DMS79 treated with DMSO at 0.1 percent for 48 hours (cell line): ENCODE measurements around the gene TESMIN.

Experiments used
- DNase-seq: peaks from one replicate; lab custom pipeline; 2025; lab: John Stamatoyannopoulos, UW

The TESMIN gene

DNA sequence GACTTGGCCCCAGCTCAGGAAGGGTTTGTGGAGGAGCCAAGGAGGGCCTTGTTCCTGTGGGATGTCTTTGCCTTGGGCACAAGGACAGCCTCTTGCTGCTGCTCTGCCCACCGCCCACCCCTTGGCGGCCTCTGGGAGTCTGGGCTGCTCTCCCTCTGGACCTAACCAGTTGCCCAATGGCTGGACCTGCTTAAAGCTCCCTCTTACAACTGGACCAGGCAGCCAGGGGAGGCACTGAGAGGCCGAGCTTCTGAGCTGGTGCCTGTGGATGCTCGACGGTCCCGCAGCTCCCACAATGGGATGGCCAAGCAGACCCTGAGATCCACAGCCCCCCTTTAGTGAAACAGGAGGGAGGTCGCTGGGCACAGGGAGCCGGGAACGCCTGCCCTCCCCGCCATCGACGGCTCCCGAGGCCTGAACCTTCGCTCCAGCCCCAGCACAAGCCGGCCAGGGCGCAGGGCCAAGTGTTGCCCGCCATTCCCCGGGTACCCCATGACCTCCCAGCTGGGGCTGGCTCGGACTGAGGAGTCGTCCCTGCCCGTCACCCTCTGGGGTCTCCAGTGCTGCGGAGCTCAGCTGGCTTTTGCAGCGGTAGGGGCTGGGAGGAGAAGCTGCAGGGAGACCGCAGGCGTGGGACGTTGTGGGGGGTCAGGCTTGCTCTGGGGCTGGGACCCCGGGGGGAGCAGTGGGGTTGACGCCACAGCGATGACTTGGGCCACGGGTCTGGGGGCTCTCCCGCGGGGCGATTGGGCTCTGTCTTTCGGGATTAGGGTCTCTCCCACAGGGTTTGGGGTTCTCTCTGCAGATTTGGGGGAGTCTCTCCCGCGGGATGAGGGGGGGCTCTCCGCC, 67.6 kb downstream of the TESMIN start:
- DNase-seq: no peak

DNA sequence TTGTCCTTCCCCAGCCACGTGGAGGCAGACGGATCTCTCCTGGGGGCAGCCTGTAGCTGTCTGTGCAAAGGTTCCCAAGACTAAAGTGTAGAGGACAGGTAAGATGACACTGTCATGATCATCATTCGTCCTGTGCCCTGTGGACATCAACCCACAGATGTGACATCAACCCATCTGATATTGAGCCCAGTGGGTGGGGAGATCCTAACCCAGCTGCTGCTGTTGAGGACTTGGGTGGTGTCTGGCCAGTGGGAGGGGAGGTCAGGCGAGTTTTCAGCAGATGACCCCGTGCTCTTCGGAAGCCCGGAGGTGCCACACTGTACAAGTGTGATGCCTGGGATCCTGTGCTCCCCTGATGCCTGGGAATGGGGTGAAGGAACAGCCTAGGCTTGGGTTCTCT, 68.2 kb downstream of the TESMIN start:
- no peak for DNase-seq

DNA sequence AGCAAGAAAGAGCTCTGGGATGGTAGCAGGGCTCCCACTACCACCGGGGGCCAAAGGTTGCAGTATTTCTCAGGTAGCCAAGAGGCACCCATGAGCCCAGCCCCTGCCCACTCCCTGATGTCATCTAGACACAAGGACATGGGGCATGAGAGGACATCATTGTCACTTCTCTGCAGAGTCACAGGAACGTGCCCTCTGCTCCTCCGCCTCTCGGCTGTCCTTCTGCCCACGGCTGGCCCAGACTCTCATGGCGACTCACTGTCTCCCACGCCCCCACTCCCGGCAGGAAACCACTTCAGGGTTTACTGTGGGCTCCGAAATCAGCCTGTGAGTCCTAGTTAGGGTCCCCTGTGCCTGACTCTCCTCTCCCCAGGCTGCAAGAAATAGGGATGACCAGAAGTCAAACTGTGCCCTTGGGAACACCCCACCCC, 68.8 kb downstream of the TESMIN start:
- DNase-seq: no peak

DNA sequence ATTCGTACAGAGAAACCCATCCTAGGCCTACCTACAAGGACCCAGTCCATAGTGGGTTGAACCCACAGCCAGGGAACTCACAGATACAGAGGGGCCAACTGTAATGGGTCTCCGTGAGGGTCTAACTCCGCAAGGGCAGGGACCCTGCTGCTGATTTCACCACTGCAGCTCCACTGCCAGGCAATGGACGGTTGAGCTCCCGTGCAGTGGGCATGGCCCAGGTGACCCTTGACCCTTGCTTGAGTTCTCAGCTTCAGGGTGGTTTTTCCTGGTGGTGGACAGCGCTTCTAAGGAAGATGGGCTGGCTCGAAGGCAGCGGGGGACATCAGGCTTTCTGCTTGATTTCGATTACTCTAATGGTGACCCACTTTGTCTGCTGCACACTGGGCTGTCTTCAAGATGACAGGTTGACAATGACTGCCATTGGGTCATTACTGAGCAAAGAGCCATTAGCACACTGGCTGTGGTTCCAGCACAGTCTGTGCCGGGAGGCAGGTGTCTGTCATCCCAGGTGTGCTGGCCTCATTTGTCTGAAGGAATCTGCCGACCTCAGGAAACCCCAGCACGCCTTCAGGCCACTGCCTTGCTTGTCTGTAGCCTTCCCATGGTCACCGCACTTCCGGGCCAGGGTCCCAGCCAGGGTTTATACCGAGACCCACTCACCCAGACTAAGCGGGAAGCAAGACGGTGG, 70.6 kb downstream of the TESMIN start:
- DNase-seq: no peak

DNA sequence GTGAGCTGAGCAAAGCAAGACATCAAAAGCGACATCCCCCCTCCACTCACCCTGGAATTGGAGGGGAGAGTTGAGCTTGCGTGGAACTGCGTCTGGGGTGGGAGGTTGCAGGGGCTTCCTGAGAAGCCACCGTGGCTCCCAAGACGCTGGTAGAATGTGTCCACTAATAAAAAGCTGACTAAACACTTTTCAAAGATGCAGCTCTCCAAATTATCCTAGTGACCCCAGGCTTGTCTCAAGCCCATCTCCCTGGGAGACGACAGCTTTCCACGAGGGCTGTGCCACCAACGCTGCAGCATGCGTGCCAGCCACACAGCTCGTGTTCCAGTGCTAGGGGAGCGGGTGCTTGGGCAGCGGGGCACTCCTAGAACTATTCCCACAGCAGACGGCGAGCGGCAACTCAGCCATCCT, 73.3 kb downstream of the TESMIN start:
- no peak for DNase-seq

DNA sequence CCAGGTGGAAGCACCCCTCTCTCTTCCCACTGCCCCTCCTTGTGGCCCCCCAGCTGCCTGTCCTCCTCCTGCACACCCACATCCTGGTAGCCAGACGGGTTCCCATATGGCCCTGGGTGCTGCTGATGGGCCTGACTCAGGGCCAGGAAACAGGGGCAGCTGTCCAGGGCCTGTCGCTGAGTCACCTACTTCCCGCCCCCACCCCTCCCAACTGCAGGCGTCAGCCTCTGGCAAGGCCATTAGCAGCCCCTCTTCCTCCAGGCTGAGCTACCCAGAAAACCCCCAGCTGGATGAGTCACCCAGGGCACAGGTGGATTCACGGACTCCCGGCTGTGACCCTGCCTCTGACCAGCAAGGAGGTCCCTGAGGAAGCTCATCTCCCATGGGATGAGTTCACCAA, 73.9 kb downstream of the TESMIN start:
- peak; percentile 40 for DNase-seq

DNA sequence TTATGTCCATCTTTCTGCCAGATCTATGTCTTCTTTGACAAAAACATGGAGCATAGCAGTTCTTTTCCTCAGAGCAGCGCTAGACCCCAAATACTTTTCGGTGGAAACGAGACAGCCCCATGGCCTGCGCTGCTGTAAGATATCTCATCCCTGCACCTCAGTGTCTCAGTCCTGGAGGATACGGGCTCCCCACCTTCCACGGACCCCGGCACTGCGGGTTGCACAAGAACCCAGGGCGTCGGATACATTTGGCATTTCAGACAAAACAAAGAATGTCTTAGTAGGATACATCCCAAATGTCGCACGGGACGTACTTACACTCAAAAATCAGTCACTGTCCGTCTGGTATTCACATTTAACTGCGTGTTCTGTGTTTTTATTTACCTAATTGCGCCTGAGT, 76.9 kb downstream of the TESMIN start:
- DNase-seq: no peak

DNA sequence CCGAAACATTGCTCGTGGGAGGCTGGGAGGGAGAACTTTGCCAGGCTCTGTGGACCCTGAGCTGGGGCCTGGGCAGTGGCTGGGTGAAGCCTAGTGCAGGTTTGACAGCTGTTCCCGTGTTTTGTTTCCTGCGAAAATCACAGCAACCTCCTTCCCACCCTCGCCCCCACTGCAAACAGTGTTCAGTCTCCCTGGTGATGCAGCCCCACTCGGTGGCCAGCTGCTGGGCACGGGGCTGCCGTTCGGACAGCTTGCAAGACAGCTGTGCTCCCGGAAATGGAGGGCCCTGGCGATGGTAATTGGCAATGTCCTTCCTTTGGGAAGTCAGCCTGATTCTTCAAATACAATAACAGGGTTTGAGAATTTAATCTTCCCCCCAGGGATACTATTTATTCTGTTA, 77.3 kb downstream of the TESMIN start:
- no peak for DNase-seq

DNA sequence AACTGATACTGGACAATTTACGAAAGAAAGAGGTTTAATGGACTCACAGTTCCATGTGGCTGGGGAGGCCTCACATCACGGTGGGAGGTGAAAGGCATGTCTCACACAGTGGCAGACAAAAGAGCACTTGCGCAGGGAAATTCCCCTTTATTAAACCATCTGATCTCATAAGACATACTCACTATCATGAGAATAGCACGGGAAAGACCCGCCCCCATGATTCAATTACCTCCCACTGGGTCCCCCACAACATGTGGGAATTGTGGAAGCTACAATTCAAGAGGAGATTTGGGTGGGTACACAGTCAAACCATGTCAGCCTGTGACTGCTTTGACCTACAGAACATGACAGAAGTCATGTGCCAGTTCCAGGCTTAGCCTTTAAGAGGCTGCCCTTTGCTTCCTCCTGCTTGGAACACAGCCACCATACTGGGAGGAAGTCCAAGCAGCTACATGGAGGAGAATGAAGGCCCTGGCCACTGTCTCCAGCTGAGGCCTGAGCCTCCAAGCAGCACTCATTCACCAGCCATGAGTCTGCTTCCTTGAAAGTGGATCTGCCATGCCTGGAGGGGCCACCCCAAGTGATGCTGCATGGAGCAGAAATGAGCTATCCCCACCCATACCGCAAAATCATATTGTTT, 77.9 kb downstream of the TESMIN start:
- DNase-seq: peak; percentile 13

DNA sequence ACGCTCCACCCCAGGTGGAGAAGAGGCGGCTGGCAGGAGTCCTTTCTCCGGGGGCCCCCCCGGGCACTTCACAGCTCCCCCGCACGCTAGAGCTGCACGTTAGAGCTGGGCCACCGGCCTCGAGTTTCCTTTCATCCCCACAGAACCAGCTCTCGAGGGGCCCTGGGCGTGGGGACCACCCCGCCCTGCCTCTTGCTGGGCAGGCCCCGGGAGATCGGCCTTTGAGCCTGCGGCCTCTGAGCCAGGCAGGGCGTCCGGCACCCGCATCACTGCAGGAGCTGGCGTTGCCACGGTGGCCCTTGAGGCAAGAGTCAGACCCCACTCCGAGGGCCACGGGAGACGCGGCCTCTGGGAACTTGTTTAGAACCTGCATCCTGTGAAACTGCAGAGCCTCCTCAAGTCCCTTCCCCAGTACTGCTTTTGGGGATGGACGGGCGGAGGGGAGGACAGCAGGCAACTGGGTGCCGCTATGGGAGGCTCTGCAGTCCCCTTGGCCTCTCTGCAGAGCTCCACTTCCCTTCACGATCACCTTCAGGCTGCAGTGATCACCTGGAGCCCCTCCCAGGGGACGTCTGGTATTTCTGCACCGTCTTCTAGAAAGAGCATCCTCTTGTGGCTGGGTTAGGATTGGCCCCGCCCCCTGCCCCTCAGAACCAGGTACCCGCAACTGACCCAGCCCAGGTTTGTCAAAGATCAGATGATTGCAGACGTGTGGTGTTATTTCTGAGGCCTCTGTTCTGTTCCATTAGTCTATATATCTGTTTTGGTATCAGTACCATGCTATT, 80.9 kb downstream of the TESMIN start:
- no peak for DNase-seq

DNA sequence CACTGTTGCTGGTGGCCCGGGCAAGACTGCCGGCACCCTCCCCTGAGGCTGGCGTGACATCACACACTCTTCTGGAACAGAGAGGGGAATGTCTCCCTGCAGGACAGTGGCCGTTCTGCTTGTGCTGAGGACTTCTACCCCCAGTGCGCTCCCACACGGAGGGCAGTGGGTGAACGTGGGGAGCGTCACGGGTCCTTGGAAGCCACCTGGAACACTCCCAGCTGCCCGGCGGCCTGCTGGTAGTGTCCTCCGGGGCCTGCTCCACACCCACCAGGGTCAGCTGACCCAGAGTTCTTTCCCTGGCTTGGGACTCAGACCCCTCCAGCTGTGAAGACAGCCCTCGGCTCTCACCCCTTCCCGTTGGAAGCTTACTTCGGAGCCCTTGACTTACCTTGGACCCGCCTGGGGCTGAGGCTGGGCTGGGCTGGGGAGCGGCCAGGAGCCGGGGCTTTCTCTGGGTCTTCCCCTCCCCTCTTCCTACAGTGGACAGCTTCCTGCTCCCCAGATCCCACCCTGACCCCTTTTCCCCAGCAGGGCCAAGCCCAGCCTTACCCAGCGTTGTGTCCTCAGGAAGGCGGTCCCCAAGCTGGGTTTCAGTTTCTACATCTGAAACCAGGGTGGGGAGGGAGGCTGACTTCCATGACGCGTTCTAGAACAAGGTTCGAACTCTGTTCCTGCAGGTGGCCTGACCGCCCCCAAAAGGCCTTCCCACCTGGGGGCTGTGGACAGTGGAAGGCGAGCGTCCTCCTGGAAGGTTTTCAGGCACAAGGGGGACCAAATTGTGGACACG, 81.8 kb downstream of the TESMIN start:
- DNase-seq: no peak

DNA sequence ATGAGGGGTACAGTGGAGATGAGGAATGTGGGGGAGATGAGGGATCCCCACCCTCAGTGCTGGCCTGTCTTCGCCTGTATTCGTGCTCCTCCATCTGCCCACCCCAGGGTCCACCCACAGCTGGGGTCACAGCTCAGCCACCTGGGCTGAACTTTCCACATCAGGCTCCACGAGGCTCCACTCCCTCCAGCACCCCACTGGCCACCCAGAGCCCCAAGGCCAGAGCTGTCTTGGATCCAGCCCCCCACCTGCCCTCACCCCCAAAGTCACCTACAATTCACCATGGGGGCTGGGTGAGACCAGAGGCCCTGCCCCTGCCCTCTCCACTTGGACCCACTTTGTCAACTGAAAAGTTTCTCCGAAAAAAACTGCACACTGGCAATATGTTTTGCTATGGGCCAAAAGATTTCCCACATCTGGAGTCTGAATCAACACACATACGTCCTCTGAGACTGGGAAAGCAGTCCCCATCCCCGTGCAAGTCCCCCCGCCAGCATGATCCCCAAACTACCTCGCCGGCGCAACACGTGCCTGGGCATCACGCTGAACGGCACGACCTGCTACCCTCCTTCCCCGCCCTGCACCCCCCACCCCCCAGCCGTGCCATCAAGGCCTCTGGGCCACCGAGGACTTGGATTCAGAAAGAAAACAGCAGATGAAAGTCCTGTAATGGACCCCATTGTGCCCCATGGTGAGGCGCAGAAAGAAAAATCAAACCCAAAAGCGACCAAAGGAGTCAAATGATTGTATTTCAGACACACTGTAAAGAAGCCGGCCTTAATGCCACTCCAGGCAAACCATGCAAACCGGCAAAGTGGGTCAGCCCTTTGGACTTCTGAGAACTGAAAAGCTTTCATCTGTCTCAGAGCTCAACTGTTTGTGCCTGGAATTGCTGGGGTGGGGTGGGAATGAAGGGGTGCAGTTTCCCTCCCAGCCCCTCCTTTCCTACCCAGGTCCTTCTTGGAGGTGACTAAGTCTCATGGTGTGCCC, 83.5 kb downstream of the TESMIN start:
- no peak for DNase-seq

DNA sequence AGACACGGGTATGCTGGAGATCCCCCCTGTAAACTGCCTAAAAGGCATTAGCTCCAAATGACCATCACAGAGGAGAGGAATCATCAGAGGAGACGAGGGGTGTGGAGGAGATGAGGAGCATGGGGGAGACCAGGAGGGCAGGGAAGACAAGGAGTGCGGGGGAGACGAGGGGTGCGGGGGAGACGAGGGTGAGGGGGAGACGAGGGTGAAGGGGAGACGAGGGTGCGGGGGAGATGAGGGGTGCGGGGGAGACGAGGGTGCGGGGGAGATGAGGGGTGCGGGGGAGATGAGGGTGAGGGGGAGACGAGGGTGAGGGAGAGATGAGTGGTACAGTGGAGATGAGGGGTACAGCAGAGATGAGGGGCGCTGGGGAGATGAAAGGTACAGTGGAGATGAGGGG, 84.5 kb downstream of the TESMIN start:
- no peak for DNase-seq

DNA sequence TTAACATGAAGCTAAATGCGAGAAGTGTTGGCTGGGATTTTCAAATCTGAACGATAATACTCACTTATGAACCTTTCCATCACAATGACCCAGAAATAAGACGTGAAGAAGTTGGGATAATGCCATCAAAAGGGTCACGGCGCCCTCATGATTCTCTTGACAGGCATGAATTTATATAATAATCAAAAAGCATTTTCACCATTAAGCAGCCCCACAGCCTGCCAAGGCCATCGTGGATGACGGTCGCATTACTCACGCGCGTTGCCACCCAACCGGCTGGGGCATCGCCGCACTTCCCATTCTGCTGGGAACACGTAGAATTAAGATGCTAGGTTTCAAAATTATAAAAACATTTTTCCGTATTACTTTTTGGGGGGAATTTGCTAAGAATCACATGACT, 85.9 kb downstream of the TESMIN start:
- DNase-seq: no peak

DNA sequence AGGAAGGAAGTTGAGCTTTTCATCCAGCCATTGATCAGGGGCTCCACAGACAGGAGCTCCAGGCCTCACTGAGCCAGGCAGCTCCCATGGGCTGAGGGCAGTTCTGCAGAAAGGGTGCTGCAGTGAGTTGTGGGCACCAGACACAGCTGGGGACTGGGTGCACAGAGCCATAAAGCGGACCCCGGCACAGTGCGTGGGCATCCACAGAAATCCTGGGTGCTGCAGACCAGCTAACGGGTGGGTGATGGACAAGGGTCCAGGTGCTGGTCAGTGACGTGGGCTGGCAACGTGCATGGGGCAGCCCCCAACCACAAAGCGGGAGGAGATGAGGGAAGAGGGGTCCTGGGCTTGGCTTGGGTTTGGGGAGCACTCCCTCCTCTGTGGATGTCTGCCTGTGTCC, 86.4 kb downstream of the TESMIN start:
- DNase-seq: no peak

DNA sequence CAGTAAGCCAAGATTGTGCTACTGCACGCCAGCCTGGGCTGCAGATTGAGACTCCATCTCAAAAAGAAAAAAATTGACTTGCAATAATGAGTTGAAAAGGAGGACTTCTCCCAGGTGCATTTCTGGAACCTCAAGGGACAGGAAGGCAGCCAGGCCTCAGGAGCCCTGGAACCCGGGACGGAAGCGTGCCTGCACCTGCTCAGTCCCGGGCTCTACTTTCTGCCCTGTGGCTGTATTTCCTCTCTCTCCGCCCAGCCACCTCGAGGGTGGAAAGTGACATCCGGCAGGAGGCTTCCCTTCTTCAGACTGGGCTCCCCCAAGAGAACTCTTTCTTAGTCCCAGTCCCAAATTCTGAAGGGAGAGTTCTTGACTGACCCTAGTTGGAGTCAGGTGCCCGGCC, 87.2 kb downstream of the TESMIN start:
- DNase-seq: no peak

DNA sequence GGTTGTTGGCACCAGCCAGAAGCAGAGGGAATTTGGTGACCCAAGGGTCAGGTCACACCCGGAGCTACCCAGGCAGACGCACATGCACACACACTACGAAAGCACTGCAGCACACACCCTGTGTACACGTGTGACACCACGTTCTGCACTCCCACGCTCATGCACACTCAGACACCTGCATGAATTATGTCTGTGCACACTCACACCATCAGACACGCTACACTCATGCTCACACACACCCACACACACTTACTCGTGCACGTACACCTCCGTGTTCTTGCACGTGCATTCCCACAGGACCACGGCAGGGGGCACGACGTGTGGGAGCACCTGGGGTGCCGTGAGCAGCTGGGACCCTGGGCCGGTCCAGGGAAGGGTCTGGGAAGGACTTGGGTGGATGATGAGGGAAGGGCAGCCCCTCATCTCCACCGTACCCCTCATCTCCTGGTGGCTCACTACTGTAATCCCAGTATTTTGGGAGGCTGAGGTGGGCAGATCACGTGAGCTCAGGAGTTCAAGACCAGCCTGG, 87.8 kb downstream of the TESMIN start:
- no peak for DNase-seq

DNA sequence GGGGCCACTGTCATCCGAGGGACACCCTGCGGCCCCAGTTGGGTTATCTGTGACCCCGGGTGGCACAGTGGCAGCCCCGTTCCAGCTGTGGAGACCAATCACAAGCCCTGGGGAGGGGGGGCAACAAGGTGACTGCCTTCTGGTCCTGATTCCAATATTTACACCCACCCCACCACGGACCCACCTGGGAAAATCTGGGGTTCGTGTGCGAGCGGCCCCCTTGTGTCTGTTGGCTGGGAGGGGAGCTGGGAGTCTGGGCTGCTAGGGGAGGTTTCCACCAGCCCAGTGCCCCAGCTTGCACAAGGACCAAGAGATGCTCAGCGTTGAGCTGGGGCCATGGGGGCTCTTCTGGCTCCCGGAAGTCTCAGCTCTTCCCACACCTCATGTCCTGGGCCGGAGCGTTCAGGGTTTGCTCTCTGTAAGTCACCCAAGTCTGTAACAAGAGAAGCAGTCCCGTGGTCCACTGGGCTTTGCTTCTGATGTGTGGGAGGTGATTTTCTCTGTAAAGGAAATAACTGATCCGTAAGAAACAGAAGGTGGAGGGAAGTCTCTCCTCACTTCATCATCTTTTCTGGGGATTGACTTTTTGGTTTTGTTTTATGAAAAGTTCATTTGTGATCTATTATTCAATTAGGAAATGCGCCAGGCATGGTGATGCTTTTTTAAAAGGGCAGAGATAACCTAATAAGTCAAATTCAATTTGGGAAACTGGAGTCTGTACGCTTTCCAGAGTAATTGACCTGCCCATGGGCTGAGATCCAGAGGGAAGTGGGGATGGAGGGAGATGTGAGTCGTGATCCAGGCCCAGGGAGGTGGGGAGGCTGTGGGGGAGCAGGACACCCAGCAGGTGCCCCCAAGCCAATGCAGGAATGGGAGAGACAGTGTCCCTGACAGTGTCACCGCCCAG, 89.4 kb downstream of the TESMIN start:
- no peak for DNase-seq

DNA sequence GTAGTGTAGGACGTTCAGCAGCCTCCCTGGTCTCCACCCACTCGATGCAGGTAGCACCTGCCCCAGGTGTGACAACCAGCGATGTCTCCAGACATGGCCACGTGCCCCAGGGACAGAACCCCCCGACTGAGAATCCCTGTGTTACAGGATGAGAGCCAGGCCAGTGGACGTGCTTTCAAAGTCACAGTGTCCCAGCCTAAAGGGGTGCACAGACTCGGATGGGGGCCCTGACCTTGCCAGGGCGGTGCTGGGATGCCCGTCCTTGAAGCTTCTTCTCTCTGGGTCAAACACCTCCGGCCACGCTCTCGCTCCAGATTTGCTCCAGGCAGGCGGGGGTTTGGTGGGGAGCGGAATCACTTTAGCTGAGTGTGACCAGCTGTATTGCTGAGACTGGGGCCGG, 90.3 kb downstream of the TESMIN start:
- no peak for DNase-seq
